Measurements from ENCODE around the gene KIRREL3.

DNA sequence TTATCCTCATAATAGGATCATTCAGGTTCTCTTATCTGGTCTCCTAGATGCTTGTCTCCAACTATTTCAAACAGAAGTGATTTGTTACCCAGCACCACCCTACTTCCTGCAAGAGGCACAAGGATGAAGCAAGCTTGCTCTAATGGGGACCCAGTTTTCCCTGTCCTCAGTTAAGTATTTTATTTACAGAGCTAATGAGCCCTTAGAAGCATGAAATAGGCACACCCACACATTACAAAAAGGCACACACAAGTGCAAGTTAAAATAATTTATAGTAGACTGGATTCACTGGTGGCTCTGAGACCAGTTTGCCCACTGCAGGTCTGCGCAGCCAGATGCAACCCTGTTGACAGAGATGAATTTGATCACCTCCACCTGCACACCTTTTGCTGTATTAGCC, 167.5 kb downstream of the KIRREL3 start:
- TF ChIP-seq EZH2phosphoT487 (IDR thresholded peaks at IDR 0.05; ENCODE audit: insufficient read depth, low read depth) (no peak), EZH2 (IDR thresholded peaks at IDR 0.05; ENCODE audit: insufficient read depth, poor library complexity, severe bottlenecking) (no peak)
